ENCODE data around the gene GP1BB.

GRCh38 chr22:19772422-19772672 is 49.0 kb downstream of the GP1BB start:
- TF ChIP-seq EZH2phosphoT487 (IDR thresholded peaks at IDR 0.05; ENCODE audit: borderline replicate concordance, low read depth) (no peak), CTCF (IDR thresholded peaks at IDR 0.05) (no peak), REST (IDR thresholded peaks at IDR 0.05; ENCODE audit: low read depth, low read length) (no peak), JUND (IDR thresholded peaks at IDR 0.05) (no peak), SIN3A (IDR thresholded peaks at IDR 0.05; ENCODE audit: borderline replicate concordance, low read depth, low read length) (no peak), CHD2 (IDR thresholded peaks at IDR 0.05; ENCODE audit: low read length, partially characterized antibody) (no peak), YY1 (IDR thresholded peaks at IDR 0.05; ENCODE audit: low read depth) (no peak), MAX (IDR thresholded peaks at IDR 0.05; ENCODE audit: low read depth) (no peak), EP300 (IDR thresholded peaks at IDR 0.05; ENCODE audit: borderline replicate concordance in 1 of 2, low read depth in 1 of 2, low read length in 1 of 2) (no peak), SMC3 (IDR thresholded peaks at IDR 0.05; ENCODE audit: low read depth, low read length) (no peak), RXRA (IDR thresholded peaks at IDR 0.05; ENCODE audit: borderline replicate concordance, low read depth) (no peak), NFIC (IDR thresholded peaks at IDR 0.05; ENCODE audit: borderline replicate concordance) (no peak), RCOR1 (IDR thresholded peaks at IDR 0.05; ENCODE audit: low read length) (no peak)

Data from SK-N-SH (cell line).